Measurements from ENCODE around the gene HSH2D. TPM values are rescaled to one million over a fixed set of nuclear protein-coding genes. Genes with fewer than 3 reads are reported as not detected.
"Not testable (repeated sequence)": the region's sequence is repeated elsewhere in the genome, so short reads cannot be mapped to it uniquely, and the experiment has no call there.

HSH2D gene
- total RNA-seq, 1 experiment from 2014 or later = 29.5 TPM

DNA sequence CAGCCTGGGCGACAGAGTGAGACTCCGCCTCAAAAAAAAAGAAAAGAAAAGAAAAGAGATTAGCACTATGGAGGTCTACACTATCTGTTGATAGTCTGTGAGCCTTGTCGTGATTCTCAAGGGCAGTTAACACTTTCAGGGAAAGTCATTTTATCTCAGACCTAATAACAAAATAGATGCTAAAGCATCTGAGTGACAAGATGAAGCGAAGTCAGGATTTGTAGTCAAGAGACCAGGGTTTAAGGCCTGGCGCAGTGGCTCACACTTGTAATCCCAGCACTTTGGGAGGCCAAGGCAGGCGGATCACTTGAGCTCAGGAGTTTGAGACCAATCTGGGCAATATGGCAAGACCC is 45.1 kb upstream of the HSH2D start:
- CTCF ChIA-PET = no interaction called here
- Mint-ChIP-seq H3K4me1 (ENCODE audit: low read depth, unreplicated experiment) (peaks cover 21% of the 10 kb centered on the region), H3K27ac (ENCODE audit: unreplicated experiment) (peak overlapping the region; percentile 65), H3K4me3 (ENCODE audit: low read depth, unreplicated experiment) (no peak overlapping the region), H3K9me3 (ENCODE audit: low read depth, unreplicated experiment) (no peaks in the 10 kb centered on the region), H3K27me3 (ENCODE audit: unreplicated experiment) (no peaks in the 10 kb centered on the region), H3K36me3 (ENCODE audit: insufficient read depth, unreplicated experiment) (peaks cover 61% of the 10 kb centered on the region)
- DNase-seq = no peak
- no TSS peak for BruUV-seq (replicated peaks)
- TF ChIP-seq, protein P1, sequence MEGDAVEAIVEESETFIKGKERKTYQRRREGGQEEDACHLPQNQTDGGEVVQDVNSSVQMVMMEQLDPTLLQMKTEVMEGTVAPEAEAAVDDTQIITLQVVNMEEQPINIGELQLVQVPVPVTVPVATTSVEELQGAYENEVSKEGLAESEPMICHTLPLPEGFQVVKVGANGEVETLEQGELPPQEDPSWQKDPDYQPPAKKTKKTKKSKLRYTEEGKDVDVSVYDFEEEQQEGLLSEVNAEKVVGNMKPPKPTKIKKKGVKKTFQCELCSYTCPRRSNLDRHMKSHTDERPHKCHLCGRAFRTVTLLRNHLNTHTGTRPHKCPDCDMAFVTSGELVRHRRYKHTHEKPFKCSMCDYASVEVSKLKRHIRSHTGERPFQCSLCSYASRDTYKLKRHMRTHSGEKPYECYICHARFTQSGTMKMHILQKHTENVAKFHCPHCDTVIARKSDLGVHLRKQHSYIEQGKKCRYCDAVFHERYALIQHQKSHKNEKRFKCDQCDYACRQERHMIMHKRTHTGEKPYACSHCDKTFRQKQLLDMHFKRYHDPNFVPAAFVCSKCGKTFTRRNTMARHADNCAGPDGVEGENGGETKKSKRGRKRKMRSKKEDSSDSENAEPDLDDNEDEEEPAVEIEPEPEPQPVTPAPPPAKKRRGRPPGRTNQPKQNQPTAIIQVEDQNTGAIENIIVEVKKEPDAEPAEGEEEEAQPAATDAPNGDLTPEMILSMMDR (IDR thresholded peaks at IDR 0.05; ENCODE audit: unreplicated experiment) = no peak
- intact Hi-C loops (cut with micrococcal nuclease; ENCODE audit: unreplicated experiment) = no loop called here

DNA sequence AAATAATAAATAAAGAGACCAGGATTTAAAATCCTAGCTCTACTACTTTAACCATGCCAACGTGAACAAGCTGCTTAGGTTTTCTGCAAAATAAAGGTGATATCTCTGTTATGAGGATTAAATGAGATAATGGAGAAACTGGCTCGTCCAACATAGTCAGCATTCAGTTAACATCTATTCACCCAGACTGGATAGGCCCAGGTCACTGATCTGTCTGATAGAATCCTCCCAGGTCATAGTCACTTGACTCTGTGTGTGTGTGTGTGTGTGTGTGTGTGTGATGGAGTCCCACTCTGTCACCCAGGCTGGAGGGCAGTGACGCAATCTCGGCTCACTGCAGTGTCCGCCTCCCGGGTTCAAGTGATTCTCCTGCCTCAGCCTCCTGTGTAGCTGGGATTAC is 44.7 kb upstream of the HSH2D start:
- Mint-ChIP-seq H3K36me3 (ENCODE audit: insufficient read depth, unreplicated experiment) (peaks cover 57% of the 10 kb centered on the region), H3K27ac (ENCODE audit: unreplicated experiment) (no peak overlapping the region), H3K4me1 (ENCODE audit: low read depth, unreplicated experiment) (peaks cover 21% of the 10 kb centered on the region), H3K4me3 (ENCODE audit: low read depth, unreplicated experiment) (no peak overlapping the region), H3K27me3 (ENCODE audit: unreplicated experiment) (no peaks in the 10 kb centered on the region), H3K9me3 (ENCODE audit: low read depth, unreplicated experiment) (no peaks in the 10 kb centered on the region)
- intact Hi-C loops (cut with micrococcal nuclease; ENCODE audit: unreplicated experiment) = no loop called here
- BruUV-seq (replicated peaks) = no TSS peak
- TF ChIP-seq, protein P1 (IDR thresholded peaks at IDR 0.05; ENCODE audit: unreplicated experiment) = no peak
- CTCF ChIA-PET = interaction anchor here (0.6 kb wide), 1 partner anchor 10 kb away, joined by 5 read pairs; no protein-coding TSS in a partner anchor
- no peak for DNase-seq

DNA sequence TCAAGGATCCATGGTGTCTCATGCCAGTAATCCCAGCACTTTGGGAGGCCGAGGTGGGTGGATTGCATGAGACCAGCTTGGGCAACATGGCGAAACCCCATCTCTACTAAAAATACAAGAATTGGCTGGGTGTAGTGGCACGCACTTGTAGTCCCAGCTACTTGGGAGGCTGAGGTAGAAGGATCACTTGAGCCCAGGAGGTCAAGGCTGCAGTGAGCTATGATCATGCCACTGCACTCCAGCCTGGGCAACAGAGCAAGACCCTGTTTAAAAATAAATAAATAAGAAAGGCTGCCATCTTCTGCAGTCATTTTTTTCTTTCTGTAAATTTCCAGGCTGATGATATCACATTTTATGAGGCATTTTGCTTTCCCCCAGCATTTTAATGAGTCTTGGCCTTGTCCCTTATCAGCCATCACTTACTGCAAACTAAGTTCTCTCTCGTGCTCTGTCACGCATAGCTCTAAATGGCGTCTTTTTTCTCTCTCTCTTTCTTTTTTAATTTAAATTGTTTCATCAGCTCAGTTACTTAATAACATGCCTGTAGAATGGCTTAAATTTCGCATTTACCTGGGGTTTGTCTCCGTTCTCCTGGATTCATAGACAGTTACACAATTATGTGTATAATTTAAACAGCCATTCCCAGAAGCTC is 44.0 kb upstream of the HSH2D start:
- intact Hi-C loops (cut with micrococcal nuclease; ENCODE audit: unreplicated experiment); H3K4me3 Mint-ChIP-seq (ENCODE audit: low read depth, unreplicated experiment); H3K27ac Mint-ChIP-seq (ENCODE audit: unreplicated experiment); H3K27me3 Mint-ChIP-seq (ENCODE audit: unreplicated experiment); DNase-seq; BruUV-seq (replicated peaks); H3K9me3 Mint-ChIP-seq (ENCODE audit: low read depth, unreplicated experiment): not testable (repeated sequence)
- Mint-ChIP-seq H3K36me3 (ENCODE audit: insufficient read depth, unreplicated experiment) (peaks cover 54% of the 10 kb centered on the region), H3K4me1 (ENCODE audit: low read depth, unreplicated experiment) (peaks cover 21% of the 10 kb centered on the region)
- CTCF ChIA-PET = interaction anchor here (0.6 kb wide), 1 partner anchor 10 kb away, joined by 5 read pairs; no protein-coding TSS in a partner anchor

DNA sequence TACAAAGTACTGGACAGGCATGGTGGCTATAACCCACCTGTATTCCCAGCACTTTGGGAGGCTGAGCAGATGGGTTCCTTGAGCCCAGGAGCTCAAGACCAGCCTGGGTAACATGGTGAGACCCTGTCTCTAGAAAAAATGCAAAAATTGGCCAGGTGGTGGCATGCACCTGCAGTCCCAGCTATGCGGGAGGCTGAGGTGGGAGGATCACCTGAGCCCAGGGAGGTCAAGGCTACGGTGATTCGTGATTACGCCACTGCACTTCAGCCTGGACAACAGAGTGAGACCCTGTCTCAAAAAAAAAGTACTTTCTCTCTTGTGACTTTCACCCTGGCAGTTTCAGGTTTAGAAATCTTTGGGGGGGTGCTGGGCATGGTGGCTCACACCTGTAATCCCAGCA is 43.0 kb upstream of the HSH2D start:
- intact Hi-C loops (cut with micrococcal nuclease; ENCODE audit: unreplicated experiment) = no loop called here
- Mint-ChIP-seq H3K4me1 (ENCODE audit: low read depth, unreplicated experiment) (peaks cover 13% of the 10 kb centered on the region), H3K9me3 (ENCODE audit: low read depth, unreplicated experiment) (no peaks in the 10 kb centered on the region), H3K4me3 (ENCODE audit: low read depth, unreplicated experiment) (no peak overlapping the region), H3K27ac (ENCODE audit: unreplicated experiment) (no peak overlapping the region), H3K36me3 (ENCODE audit: insufficient read depth, unreplicated experiment) (peaks cover 43% of the 10 kb centered on the region), H3K27me3 (ENCODE audit: unreplicated experiment) (no peaks in the 10 kb centered on the region)
- TF ChIP-seq, protein P1 (IDR thresholded peaks at IDR 0.05; ENCODE audit: unreplicated experiment) = no peak
- BruUV-seq (replicated peaks) = no TSS peak
- CTCF ChIA-PET = no interaction called here
- DNase-seq = no peak

DNA sequence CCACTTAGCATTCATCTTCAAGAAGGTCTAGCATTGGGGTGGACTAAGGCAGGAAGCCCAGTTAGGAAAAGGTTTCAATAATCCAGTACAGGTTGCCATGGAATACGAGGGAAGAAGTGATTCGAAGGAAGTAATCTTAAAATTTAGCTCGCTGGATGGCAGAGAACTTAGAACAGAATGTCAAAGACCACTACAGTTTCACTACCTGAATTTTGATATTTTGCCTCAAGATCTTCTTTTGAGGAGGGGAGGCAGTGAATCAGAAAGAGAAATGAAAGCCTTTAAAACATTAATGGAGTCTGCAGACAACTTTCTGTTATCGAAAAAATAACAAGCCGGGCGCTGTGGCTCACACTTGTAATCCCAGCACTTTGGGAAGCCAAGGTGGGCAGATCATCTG is 38.8 kb upstream of the HSH2D start:
- Mint-ChIP-seq H3K4me3 (ENCODE audit: low read depth, unreplicated experiment) (no peak overlapping the region), H3K27me3 (ENCODE audit: unreplicated experiment) (no peaks in the 10 kb centered on the region), H3K4me1 (ENCODE audit: low read depth, unreplicated experiment) (no peaks in the 10 kb centered on the region), H3K9me3 (ENCODE audit: low read depth, unreplicated experiment) (no peaks in the 10 kb centered on the region), H3K27ac (ENCODE audit: unreplicated experiment) (no peak overlapping the region), H3K36me3 (ENCODE audit: insufficient read depth, unreplicated experiment) (peaks cover 18% of the 10 kb centered on the region)
- BruUV-seq (replicated peaks) = no TSS peak
- intact Hi-C loops (cut with micrococcal nuclease; ENCODE audit: unreplicated experiment) = no loop called here
- TF ChIP-seq, protein P1 (IDR thresholded peaks at IDR 0.05; ENCODE audit: unreplicated experiment) = no peak
- no peak for DNase-seq
- CTCF ChIA-PET = no interaction called here
